Measurements from ENCODE around the gene MAP3K6.

The MAP3K6 gene

DNA sequence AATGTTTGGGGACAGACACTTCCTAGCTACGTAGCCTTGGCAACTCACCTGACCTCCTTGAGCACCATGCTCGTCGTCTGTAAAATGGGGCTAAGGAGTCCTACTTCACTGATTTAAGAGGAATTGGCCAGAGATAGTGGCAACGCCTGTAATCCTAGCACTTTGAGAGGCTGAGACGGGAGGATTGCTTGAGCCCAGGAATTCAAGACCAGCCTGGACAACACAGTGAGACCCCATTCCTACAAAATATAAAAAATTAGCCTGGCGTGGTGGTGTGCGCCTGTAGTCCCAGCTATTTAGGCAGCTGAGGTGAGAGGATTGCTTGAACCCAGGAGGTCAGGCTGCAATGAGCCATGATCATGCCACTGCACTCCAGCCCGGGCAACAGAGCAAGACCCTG lies 20.4 kb downstream of the MAP3K6 start:
- H3K9me3 Mint-ChIP-seq: no peaks in the 10 kb centered on the region
- no peak for DNase-seq
- H3K4me1 Mint-ChIP-seq: peaks cover 33% of the 10 kb centered on the region
- H3K4me3 Mint-ChIP-seq: no peak overlapping the region
- H3K27ac Mint-ChIP-seq: no peak overlapping the region
- H3K36me3 Mint-ChIP-seq (ENCODE audit: low read depth): peaks cover 5% of the 10 kb centered on the region
- no peak for ATAC-seq
- H3K27me3 Mint-ChIP-seq: no peaks in the 10 kb centered on the region

GRCh38 chr1:27345272-27345671 lies 21.5 kb downstream of the MAP3K6 start:
- peaks cover 44% of the 10 kb centered on the region for H3K4me1 Mint-ChIP-seq

GRCh38 chr1:27343639-27344025 lies 23.1 kb downstream of the MAP3K6 start:
- Mint-ChIP-seq H3K4me3 (peak overlapping the region; percentile 84), H3K36me3 (ENCODE audit: low read depth) (peaks cover 6% of the 10 kb centered on the region), H3K27ac (peak overlapping the region; percentile 85), H3K27me3 (no peaks in the 10 kb centered on the region), H3K4me1 (peaks cover 56% of the 10 kb centered on the region), H3K9me3 (no peaks in the 10 kb centered on the region)
- no peak for ATAC-seq
- no peak for DNase-seq

More at GRCh38 chr1:27345272-27345671, 21.5 kb downstream of the MAP3K6 start:
- Mint-ChIP-seq H3K27me3 (no peaks in the 10 kb centered on the region), H3K4me3 (no peak overlapping the region), H3K9me3 (no peaks in the 10 kb centered on the region), H3K27ac (no peak overlapping the region), H3K36me3 (ENCODE audit: low read depth) (peaks cover 5% of the 10 kb centered on the region)
- ATAC-seq: no peak
- no peak for DNase-seq

DNA sequence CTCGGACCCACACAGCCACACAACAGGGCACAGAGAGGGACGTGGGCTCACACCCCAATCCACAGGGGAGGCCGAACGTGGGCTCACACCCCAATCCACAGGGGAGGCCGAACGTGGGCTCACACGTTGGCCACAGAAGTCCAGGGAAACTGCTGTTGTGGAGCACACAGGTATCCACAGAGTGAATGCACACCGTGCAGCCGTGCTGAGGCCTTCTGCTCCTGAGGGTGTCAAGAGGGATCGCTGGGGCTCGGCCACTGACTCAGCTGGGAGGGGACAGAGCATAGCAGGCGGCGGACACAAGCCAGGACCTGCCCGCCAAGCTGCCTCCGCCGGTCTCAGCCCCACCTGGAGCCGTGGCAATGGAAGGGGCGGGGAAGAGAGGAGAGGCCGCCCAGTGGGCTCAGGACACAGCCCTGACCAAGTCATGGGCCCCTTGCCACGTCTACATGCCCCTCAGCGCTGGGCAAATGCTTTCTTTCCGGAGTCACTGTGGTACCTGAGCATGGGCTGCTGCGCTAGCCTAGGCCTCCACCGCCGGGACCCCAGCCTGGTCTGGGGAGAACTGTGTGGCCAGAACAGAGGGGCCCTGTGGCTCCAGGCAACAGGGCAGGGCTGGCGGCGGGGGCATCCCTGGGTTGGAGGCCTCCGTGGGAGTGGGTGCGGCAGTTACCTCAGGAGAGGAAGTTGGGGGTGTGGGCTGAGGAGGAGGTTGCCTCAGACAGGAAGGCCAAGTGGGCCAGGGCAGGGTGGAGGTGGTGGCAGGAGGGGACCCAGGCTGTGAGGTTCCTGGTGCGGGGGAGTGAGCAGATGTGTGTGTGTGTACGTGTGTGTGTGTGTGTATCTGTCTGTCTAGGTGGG lies 23.8 kb downstream of the MAP3K6 start:
- Mint-ChIP-seq H3K27ac (peak overlapping the region; percentile 85), H3K9me3 (no peaks in the 10 kb centered on the region), H3K27me3 (no peaks in the 10 kb centered on the region), H3K4me1 (peaks cover 56% of the 10 kb centered on the region), H3K4me3 (peak overlapping the region; percentile 84), H3K36me3 (ENCODE audit: low read depth) (peaks cover 6% of the 10 kb centered on the region)
- DNase-seq (peak; percentile 65), ATAC-seq (peak; percentile 24)

- Mint-ChIP-seq H3K9me3 (no peaks in the 10 kb centered on the region), H3K27ac (peak overlapping the region; percentile 85), H3K4me3 (peak overlapping the region; percentile 84), H3K27me3 (no peaks in the 10 kb centered on the region), H3K4me1 (peaks cover 54% of the 10 kb centered on the region), H3K36me3 (ENCODE audit: low read depth) (peaks cover 5% of the 10 kb centered on the region)
- DNase-seq (no peak), ATAC-seq (peak; percentile 55)
Observed at GRCh38 chr1:27342391-27342777, 24.4 kb downstream of the MAP3K6 start.

DNA sequence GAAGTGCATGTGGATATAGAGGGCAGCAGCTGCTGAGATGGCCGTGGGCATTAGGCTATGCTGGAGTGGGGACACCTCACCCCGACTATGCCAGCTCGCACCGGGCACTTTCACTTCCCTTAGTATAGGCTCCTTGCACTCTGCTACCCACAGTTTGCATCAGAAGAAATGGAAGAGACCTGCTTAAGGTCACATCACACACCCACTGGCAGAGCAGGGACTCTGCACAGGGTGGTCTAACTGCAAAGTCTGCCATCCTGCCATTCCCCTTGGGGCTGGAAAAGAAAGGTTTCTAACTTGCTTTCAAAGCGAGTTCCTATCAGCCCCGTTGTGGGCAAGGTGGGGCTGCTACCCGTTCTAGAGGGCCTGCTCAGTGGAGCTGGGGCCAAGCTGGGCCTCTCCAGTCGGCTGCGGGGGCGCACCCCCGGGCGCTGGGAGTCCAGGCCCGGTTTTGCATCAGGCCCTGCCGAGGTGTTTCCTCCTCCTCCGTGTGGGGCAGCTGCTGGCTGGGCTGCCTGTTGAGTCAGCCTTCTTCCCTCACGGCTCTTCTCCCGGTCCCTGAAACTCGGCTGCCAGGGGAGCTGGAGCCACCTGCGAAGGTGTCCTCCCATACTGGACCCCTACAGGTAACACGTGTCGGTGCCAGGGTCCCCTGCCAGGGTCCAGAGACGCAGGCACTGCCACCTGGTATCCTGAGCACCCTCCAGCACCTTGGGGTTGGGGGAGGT lies 25.1 kb downstream of the MAP3K6 start, which contains the start of gene SYTL1:
Gene SYTL1 (plus strand): TSS at position 498 of the 728 bp plus-strand sequence. CDS start 3,313 bp downstream, outside the sequence.
- Mint-ChIP-seq H3K4me3 (peak within 1 kb of the TSS; percentile 84), H3K27me3 (no peaks in the 10 kb centered on the region), H3K27ac (peak within 1 kb of the TSS; percentile 85), H3K36me3 (ENCODE audit: low read depth) (peaks cover 6% of the 10 kb centered on the region), H3K4me1 (peaks cover 52% of the 10 kb centered on the region), H3K9me3 (no peaks in the 10 kb centered on the region)
- DNase-seq (peak; percentile 72), ATAC-seq (peak; percentile 79)

DNA sequence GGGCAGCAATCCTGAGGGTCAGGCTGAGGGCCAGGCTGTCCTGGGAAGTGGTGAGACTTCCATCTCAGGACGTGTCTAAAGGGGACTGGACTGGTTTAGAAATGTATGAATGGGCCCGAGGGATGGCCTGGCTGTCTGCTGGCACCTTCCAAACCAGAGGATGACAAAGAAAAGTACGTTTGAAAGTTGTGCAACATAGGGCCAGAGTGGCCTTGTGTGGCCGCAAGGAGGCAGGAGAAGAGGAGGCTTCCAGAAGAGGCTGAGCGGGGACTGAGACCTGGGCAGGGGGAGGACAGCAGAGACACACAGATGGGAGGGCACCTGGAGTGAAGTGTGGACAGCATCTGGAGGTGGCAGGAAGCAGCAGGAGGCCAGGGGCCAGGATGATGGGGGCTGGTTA lies 27.5 kb downstream of the MAP3K6 start:
- Mint-ChIP-seq H3K4me3 (no peak overlapping the region), H3K27me3 (no peaks in the 10 kb centered on the region), H3K27ac (peak overlapping the region; percentile 47), H3K4me1 (peaks cover 49% of the 10 kb centered on the region), H3K9me3 (no peaks in the 10 kb centered on the region), H3K36me3 (ENCODE audit: low read depth) (peaks cover 11% of the 10 kb centered on the region)
- ATAC-seq: no peak
- no peak for DNase-seq

GRCh38 chr1:27338751-27339150 lies 28.0 kb downstream of the MAP3K6 start:
- no peaks in the 10 kb centered on the region for H3K9me3 Mint-ChIP-seq
- DNase-seq: no peak
- H3K36me3 Mint-ChIP-seq (ENCODE audit: low read depth): peaks cover 14% of the 10 kb centered on the region
- no peaks in the 10 kb centered on the region for H3K27me3 Mint-ChIP-seq
- H3K4me1 Mint-ChIP-seq: peaks cover 44% of the 10 kb centered on the region
- peak overlapping the region; percentile 47 for H3K27ac Mint-ChIP-seq
- no peak overlapping the region for H3K4me3 Mint-ChIP-seq
- no peak for ATAC-seq

DNA sequence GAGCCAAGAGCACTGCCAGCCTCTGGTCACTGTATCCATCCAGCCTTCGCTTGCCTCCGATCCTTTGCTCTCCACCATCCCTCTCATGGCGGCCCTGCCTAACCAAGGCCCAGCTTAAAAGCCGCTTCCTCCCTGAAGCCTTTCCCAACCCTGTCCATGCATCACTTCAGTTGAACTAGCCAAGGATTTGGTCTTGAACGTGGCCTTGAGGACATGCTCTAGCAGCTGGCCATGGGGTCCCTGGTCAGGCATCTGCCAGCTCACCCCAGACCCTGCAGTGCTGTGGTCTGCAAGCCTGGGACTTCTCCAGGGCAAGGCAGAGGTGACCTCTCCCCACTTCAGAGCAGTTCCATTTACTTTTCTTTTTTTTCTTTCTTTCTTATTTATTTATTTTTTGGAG lies 30.0 kb downstream of the MAP3K6 start:
- H3K36me3 Mint-ChIP-seq (ENCODE audit: low read depth): peaks cover 14% of the 10 kb centered on the region
- peaks cover 30% of the 10 kb centered on the region for H3K4me1 Mint-ChIP-seq
- no peaks in the 10 kb centered on the region for H3K27me3 Mint-ChIP-seq
- no peak overlapping the region for H3K4me3 Mint-ChIP-seq
- no peak for ATAC-seq
- H3K27ac Mint-ChIP-seq: no peak overlapping the region
- H3K9me3 Mint-ChIP-seq: no peaks in the 10 kb centered on the region
- no peak for DNase-seq

- H3K27me3 Mint-ChIP-seq: no peaks in the 10 kb centered on the region
- no peak overlapping the region for H3K27ac Mint-ChIP-seq
- no peaks in the 10 kb centered on the region for H3K9me3 Mint-ChIP-seq
- H3K36me3 Mint-ChIP-seq (ENCODE audit: low read depth): peaks cover 14% of the 10 kb centered on the region
- ATAC-seq (no peak), DNase-seq (no peak)
- H3K4me3 Mint-ChIP-seq: no peak overlapping the region
- H3K4me1 Mint-ChIP-seq: peaks cover 21% of the 10 kb centered on the region
Observed at GRCh38 chr1:27335506-27336422, 31.0 kb downstream of the MAP3K6 start.

- DNase-seq (no peak), ATAC-seq (no peak)
- H3K9me3 Mint-ChIP-seq: no peaks in the 10 kb centered on the region
- peaks cover 9% of the 10 kb centered on the region for H3K4me1 Mint-ChIP-seq
- peaks cover 12% of the 10 kb centered on the region for H3K36me3 Mint-ChIP-seq (ENCODE audit: low read depth)
- no peaks in the 10 kb centered on the region for H3K27me3 Mint-ChIP-seq
- no peak overlapping the region for H3K4me3 Mint-ChIP-seq
- H3K27ac Mint-ChIP-seq: no peak overlapping the region
Observed at GRCh38 chr1:27333717-27334279, 33.0 kb downstream of the MAP3K6 start.

DNA sequence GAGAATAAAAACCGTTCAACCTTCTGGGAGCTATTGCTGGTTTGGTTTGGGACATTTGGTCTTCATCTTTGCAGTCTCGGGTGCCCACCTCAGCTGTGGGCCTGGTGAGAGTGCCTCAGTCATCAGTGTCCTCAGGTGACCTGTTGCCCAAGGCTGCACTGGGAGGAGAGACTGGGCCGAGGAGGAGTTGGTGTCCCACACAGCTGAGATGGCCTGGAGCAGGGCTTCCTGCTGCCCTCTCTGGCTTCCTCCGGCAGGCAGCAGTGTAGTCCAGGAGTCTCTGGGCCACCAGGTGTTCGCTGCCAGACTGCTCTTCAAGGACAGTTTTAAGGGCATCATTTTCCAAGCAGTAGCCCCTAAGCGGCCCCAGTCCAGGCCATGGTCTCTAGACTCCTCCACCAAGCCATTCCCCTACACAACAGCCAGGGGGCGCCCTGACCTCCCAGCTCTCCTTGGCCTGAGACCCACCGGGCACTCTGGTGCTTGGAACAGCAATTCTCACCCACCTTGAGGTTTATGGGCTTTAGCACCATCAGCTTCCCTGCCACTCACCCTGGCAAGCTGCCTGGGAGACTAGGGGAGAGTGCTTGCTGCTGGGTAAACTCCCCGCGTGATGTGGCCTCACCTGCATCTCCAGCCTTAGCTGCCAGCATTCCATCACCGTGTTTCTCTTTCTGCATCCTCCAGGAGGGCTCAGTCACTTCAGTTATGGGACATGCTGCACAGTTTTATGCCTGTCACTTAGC lies 34.1 kb downstream of the MAP3K6 start:
- H3K9me3 Mint-ChIP-seq: no peaks in the 10 kb centered on the region
- H3K27ac Mint-ChIP-seq: no peak overlapping the region
- H3K4me1 Mint-ChIP-seq: peaks cover 18% of the 10 kb centered on the region
- H3K27me3 Mint-ChIP-seq: no peaks in the 10 kb centered on the region
- peaks cover 12% of the 10 kb centered on the region for H3K36me3 Mint-ChIP-seq (ENCODE audit: low read depth)
- ATAC-seq (peak; percentile 71), DNase-seq (peak; percentile 69)
- no peak overlapping the region for H3K4me3 Mint-ChIP-seq

DNA sequence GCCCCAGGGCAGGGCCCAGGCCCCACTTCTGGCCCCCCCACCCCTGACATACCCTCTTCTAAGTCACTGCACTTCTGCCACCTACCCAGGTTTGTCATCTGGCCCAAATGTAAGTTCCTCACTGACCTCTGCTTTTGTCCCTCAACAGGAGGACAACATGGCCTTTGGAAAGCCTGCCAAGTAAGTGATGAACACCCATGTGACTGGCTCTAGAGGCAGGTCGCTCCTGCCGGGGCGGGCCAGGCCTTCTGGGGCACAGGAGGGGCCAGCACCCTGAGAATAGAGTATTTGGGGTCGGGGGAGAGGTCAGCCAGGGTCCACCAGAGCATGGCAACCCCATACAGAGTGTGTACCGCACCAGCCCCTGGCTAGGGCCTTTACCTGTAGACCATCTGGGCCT lies 34.8 kb downstream of the MAP3K6 start:
- DNase-seq (no peak), ATAC-seq (no peak)
- Mint-ChIP-seq H3K9me3 (no peaks in the 10 kb centered on the region), H3K36me3 (ENCODE audit: low read depth) (peaks cover 14% of the 10 kb centered on the region), H3K27ac (no peak overlapping the region), H3K4me3 (no peak overlapping the region), H3K27me3 (no peaks in the 10 kb centered on the region), H3K4me1 (peaks cover 19% of the 10 kb centered on the region)

All from activated naive CD8-positive, alpha-beta T cell treated with anti-CD3 and anti-CD28 coated beads, Interleukin-2, amount 50 U/mL, for 24 hours (primary cell).